DND-41 (cell line): ENCODE data around the gene GPR152.

Experiments
- ATAC-seq: fragments of 200-7000 bp; cut with Tn5 transposase; 3 replicates; pipeline ENCODE4 v1.9.1; 2021; ENCODE audit warnings: low read depth; ENCODE audit not compliant: insufficient read depth
- DNase-seq: peaks from one replicate; pipeline ENCODE4 v3.0.0-alpha.2; 2020
- H2AFZ ChIP-seq: 2 replicates; pipeline ENCODE4 v1.6.0; 2012; ENCODE audit warnings: low read depth, low read length
- H3K27ac ChIP-seq: 2 replicates; pipeline ENCODE4 v1.5.1; 2012; ENCODE audit warnings: low read length, inconsistent platforms
- H3K27me3 ChIP-seq: fragments of 200-600 bp; sonication (generic); 2 replicates; pipeline ENCODE4 v1.6.0; 2012; ENCODE audit warnings: low read length, mild to moderate bottlenecking, inconsistent platforms; ENCODE audit not compliant: insufficient read depth, poor library complexity
- H3K36me3 ChIP-seq: 2 replicates; pipeline ENCODE4 v1.5.1; 2012; ENCODE audit warnings: low read length, inconsistent platforms; ENCODE audit not compliant: insufficient read depth
- H3K4me1 ChIP-seq: 2 replicates; pipeline ENCODE4 v1.5.1; 2012; ENCODE audit warnings: mild to moderate bottlenecking, low read length; ENCODE audit not compliant: insufficient read depth
- H3K4me2 ChIP-seq: 2 replicates; pipeline ENCODE4 v1.6.0; 2012; ENCODE audit warnings: mild to moderate bottlenecking, moderate library complexity, low read length, inconsistent platforms; ENCODE audit not compliant: insufficient read depth
- H3K4me3 ChIP-seq, 2 experiments: fragments of 200-600 bp in 1 of 2; shearing (Covaris generic) in 1 of 2; 2 replicates each; pipeline ENCODE4 v1.5.1; 2012 to 2016; ENCODE audit warnings: inconsistent platforms in 2 of 2, low read length in 2 of 2, mild to moderate bottlenecking in 2 of 2, low read depth in 1 of 2, moderate library complexity in 1 of 2
- H3K79me2 ChIP-seq: 2 replicates; pipeline ENCODE4 v1.6.0; 2012; ENCODE audit warnings: low read length, inconsistent platforms; ENCODE audit not compliant: insufficient read depth
- H3K9ac ChIP-seq: 2 replicates; pipeline ENCODE4 v1.6.0; 2012; ENCODE audit warnings: low read depth, mild to moderate bottlenecking, inconsistent platforms, low read length, moderate library complexity
- H3K9me3 ChIP-seq: 2 replicates; pipeline ENCODE4 v1.5.1; 2012; ENCODE audit warnings: low read length, moderate library complexity, mild to moderate bottlenecking, inconsistent platforms; ENCODE audit not compliant: insufficient read depth, severe bottlenecking
- H4K20me1 ChIP-seq: 2 replicates; pipeline ENCODE4 v1.6.0; 2012; ENCODE audit warnings: low read length; ENCODE audit not compliant: insufficient read depth
- CTCF ChIP-seq: IDR thresholded peaks from 2 replicates; pipeline ENCODE4 v1.5.1; 2012; ENCODE audit warnings: borderline replicate concordance, low read length, moderate library complexity, mild to moderate bottlenecking; ENCODE audit not compliant: poor library complexity, severe bottlenecking; ENCODE audit errors: extremely low read depth
- EZH2 ChIP-seq: IDR thresholded peaks from 3 replicates; pipeline ENCODE4 v1.6.1; 2012; ENCODE audit warnings: borderline replicate concordance, low read depth, mild to moderate bottlenecking, moderate library complexity, low read length, inconsistent platforms; ENCODE audit not compliant: severe bottlenecking

Gene GPR152

GRCh38 chr11:67419325-67420049 lies 33.0 kb downstream of the GPR152 start:
- no peak for ATAC-seq
- Histone ChIP-seq H3K4me3 (peak overlapping the region in 1 of 2 experiments; percentile 66; a peak in 2 of 4 replicates), H4K20me1 (no peaks in the 10 kb centered on the region), H3K4me1 (peaks cover 54% of the 10 kb centered on the region), H3K27ac (peak overlapping the region; percentile 93), H3K9me3 (no peaks in the 10 kb centered on the region), H2AFZ (no peak overlapping the region), H3K4me2 (peak overlapping the region; percentile 95), H3K27me3 (no peaks in the 10 kb centered on the region), H3K36me3 (peaks cover 6% of the 10 kb centered on the region; the same call in 1 of the 2 replicates), H3K79me2 (peaks cover 37% of the 10 kb centered on the region), H3K9ac (peak overlapping the region; percentile 91)
- no peak for DNase-seq
- no peak for TF ChIP-seq CTCF
- no peak for TF ChIP-seq EZH2

DNA sequence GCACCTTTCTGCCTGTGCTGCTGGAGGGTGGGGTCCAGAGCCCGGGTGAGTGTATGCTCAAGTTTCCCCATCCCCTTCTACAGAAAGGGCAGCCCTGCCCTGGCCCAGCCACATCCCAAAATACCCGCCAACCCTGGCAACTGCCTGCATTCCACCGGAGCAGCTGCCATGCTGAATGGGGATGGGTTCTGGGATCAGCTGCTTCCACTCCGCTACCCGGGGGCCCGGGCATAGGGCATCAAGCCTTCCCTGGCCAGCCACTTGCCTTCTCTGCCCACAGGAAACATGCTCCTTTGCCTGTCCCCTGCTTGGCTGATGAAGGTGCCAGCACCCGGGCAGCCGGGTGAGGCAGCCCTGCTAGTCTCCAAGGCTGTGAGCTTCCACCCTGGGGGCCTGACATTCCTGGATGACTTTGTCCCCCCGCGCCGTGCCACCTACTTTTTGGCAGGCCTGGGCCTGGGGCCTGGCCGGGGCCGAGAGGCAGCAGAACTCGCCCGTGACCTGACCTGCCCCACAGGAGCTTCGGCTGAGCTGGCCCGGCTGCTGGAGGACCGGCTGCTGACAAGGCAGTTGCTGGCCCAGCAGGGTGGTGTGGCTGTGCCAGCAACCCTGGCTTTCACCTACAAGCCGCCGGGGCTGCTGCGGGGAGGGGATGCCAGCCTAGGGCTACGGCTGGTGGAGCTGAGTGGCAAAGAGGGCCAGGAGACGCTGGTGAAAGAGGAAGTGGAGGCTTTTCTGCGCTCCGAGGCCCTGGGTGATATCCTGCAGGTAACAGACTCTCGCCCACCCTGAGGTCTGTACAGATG lies 33.9 kb downstream of the GPR152 start:
- Histone ChIP-seq H2AFZ (no peak overlapping the region), H3K4me2 (peak overlapping the region; percentile 95), H4K20me1 (no peaks in the 10 kb centered on the region), H3K4me3 (peak overlapping the region in 1 of 2 experiments; percentile 66; a peak in 1 of 4 replicates), H3K36me3 (peaks cover 6% of the 10 kb centered on the region; the same call in 1 of the 2 replicates), H3K79me2 (peaks cover 37% of the 10 kb centered on the region), H3K27ac (peak overlapping the region; percentile 93), H3K4me1 (peaks cover 54% of the 10 kb centered on the region), H3K27me3 (no peaks in the 10 kb centered on the region), H3K9ac (peak overlapping the region; percentile 91), H3K9me3 (no peaks in the 10 kb centered on the region)
- no peak for TF ChIP-seq CTCF
- no peak for TF ChIP-seq EZH2
- DNase-seq (no peak), ATAC-seq (no peak)

GRCh38 chr11:67417425-67417824 lies 35.1 kb downstream of the GPR152 start:
- ATAC-seq (no peak), DNase-seq (no peak)
- Histone ChIP-seq H3K4me1 (peaks cover 65% of the 10 kb centered on the region), H4K20me1 (no peaks in the 10 kb centered on the region), H3K79me2 (peaks cover 37% of the 10 kb centered on the region), H3K9me3 (no peaks in the 10 kb centered on the region), H3K36me3 (peaks cover 6% of the 10 kb centered on the region; the same call in 1 of the 2 replicates), H3K4me2 (peak overlapping the region; percentile 95), H2AFZ (peak overlapping the region; percentile 21; the same call in 1 of the 2 replicates), H3K9ac (peak overlapping the region; percentile 91), H3K27me3 (no peaks in the 10 kb centered on the region), H3K4me3 (peak overlapping the region in 1 of 2 experiments; percentile 44; a peak in 2 of 4 replicates), H3K27ac (peak overlapping the region; percentile 93)
- no peak for TF ChIP-seq CTCF
- no peak for TF ChIP-seq EZH2
